Measurements from ENCODE around the gene FAXC. TPM values are rescaled to one million over a fixed set of nuclear protein-coding genes. Genes with fewer than 3 reads are reported as not detected.
"Not testable (repeated sequence)": the region's sequence is repeated elsewhere in the genome, so short reads cannot be mapped to it uniquely, and the experiment has no call there.

FAXC gene
- total RNA-seq, 1 donor from 2014 or later = 8.1 TPM

DNA sequence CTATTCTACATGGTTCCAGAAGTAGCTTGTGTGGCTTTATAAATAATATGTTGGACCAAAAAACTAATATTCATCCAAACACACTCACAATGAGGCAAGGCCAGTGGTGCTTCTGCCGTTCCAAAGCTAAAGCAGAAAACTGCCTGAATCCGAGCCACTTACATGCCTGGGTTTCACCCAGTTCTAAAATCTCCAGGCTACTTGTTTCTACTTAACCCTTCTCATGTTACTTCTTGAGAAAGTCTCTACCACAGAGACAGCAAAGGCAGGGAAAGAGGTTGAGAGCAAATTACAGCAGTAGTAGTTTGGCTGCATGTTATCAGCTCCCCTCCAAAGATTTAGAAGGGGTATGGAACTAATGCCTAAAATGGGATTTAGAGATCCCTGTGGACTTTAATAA is 62.0 kb downstream of the FAXC start:
- DNase-seq (ENCODE audit: low read depth) = no peak

GRCh38 chr6:99285881-99286280 is 63.6 kb downstream of the FAXC start:
- no peak for DNase-seq (ENCODE audit: low read depth)

DNA sequence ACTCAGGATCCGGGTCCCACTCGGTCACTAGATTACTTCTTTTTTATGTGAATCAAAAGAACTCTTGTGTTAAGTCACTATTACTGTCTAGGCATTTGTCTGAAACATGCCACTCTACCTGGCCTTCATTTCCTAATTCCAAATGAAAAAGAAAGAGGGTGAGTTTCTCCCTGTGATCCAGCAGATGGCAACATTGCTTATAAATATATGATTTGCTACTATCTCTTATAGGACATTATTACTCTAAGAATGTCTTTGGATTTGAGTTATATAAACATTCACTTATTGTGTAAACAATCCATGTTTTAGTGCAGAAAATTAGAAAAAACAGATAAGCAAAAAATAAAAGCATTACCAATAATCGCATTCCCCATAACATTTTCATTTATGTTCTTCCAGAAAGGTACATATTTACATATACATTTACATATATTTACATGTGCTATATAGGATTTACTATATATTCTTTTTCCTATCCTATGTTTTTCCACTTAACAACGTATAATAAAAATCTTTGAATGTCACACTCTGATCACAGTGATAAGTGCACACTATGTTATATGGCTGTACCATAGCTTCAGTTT is 66.9 kb downstream of the FAXC start:
- peak; percentile 34 for DNase-seq (ENCODE audit: low read depth)

- DNase-seq (ENCODE audit: low read depth) = peak; percentile 4
These were observed 72.7 kb downstream of the FAXC start for GRCh38 chr6:99276747-99277146.

DNA sequence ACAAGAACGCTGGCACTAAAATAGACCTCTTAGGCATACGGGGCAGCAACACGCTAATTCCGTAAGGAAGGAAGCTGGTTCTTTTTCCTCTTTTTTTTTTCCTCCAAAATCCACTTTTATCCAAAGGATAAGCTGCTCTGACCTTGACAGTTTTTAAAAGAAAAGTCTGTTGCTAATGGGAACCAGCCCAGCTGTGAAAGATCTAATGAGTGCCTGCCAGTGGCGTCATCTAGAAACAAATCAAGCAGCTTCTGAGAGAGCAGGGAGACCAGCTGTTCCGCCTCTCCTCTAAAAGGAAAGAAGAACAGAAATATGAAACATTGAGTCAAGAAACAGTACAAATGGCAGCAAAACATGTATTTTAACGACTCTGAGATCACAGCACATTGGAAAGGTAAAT is 78.6 kb downstream of the FAXC start:
- no peak for DNase-seq (ENCODE audit: low read depth)

- DNase-seq (ENCODE audit: low read depth) = no peak
These were observed 79.4 kb downstream of the FAXC start for GRCh38 chr6:99270030-99270429.

GRCh38 chr6:99269207-99269606 is 80.3 kb downstream of the FAXC start:
- DNase-seq (ENCODE audit: low read depth) = no peak

GRCh38 chr6:99266996-99267395 is 82.5 kb downstream of the FAXC start:
- not testable (repeated sequence) for DNase-seq (ENCODE audit: low read depth)

- not testable (repeated sequence) for DNase-seq (ENCODE audit: low read depth)
These were observed 84.0 kb downstream of the FAXC start for GRCh38 chr6:99265447-99265846.

GRCh38 chr6:99254616-99255550 is 94.6 kb downstream of the FAXC start:
- DNase-seq (ENCODE audit: low read depth) = no peak

DNA sequence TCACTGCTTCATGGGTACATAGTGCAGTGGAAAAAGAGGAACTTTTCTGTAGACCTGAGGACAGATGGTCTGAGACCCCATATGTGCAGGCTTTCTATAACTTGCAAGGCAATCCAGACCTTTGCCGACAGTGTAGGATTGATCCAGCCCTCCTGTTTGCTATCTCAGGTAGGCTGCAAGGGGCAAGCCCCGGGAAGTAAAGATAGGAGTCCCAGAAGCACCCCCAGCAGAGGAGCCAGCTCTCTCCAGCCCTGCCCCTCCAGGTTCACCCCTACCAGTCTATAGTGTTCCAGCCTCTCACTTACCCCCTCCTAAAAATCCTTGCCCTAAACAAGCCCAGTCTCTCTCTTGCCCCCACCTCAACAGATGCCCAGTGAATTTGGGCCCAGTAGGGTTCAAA is 96.2 kb downstream of the FAXC start:
- DNase-seq (ENCODE audit: low read depth) = no peak

- no peak for DNase-seq (ENCODE audit: low read depth)
These were observed 97.1 kb downstream of the FAXC start for GRCh38 chr6:99252421-99252820.

DNA sequence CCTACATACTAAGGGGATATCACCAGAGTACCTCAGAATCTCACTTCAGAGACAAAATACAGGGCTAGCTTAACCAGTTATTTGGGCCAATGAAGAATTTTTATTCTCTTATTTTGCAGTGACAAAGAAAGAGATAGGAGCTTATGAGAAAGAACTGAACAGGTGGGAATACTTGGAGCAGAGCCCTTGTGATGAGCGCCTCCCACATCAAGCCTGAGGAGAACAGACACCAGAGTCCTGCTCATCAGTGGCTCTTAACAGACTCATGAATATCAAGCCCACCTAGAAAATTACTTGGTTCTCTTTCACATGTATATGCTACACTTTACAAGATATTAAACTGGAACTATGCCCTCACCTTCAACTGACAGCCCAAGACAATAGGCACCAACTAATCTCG is 99.0 kb downstream of the FAXC start:
- DNase-seq (ENCODE audit: low read depth) = no peak

GRCh38 chr6:99246602-99247001 is 102.9 kb downstream of the FAXC start:
- DNase-seq (ENCODE audit: low read depth) = no peak

GRCh38 chr6:99241905-99242534 is 107.5 kb downstream of the FAXC start:
- DNase-seq (ENCODE audit: low read depth) = peak; percentile 49

GRCh38 chr6:99236010-99236409 is 113.5 kb downstream of the FAXC start:
- no peak for DNase-seq (ENCODE audit: low read depth)

GRCh38 chr6:99233219-99233618 is 116.3 kb downstream of the FAXC start:
- DNase-seq (ENCODE audit: low read depth) = no peak

DNA sequence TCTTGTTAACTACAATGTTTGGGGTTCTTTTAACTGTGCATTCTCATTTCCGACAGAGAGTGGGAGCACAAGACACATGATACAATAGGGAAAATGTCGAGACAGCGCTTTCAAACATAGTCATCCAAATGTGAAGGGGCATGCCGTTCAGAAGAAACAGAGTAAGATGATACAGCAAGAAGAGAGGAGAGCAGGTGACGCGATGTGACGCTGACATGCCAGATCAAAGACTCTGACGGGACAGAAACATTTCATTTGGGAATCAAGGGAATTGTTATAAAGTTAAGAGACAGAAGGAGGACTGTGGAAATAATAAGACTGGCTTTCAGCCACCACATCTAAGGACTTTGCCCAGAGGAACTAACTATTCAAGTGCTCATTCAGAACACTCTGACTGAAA is 117.4 kb downstream of the FAXC start:
- DNase-seq (ENCODE audit: low read depth) = no peak

DNA sequence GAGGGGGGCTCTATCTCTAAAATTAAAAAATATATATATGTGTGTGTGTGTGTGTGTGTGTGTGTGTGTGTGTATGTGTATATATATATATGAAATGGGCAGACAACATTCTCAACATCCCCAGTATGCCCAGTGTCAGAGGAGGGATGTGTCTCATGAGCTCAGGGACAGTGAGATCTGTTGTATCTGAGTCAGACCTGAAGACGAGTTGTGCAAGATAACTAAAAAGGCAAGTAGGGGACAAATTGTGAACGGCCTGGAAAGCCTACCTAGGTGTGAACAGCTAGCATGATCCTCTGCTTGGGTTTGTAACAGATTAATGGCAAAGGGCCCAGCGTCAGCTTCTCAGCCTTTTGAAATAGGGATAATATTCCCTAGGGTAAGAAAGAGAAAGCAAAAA is 124.3 kb downstream of the FAXC start:
- DNase-seq (ENCODE audit: low read depth) = no peak
